CD4-positive, alpha-beta T cell treated with Interleukin-15 for 1 hour (primary cell): ENCODE data around the gene GID8.
A peak's percentile ranks its signal among the peaks of the same experiment; 100 is the strongest.

Experiments used
- DNase-seq: peaks from one replicate; pipeline ENCODE4 v3.0.0-alpha.2; 2020

The GID8 gene

GRCh38 chr20:62944746-62945145 is 6.8 kb downstream of the GID8 start:
- DNase-seq, result no peak

DNA sequence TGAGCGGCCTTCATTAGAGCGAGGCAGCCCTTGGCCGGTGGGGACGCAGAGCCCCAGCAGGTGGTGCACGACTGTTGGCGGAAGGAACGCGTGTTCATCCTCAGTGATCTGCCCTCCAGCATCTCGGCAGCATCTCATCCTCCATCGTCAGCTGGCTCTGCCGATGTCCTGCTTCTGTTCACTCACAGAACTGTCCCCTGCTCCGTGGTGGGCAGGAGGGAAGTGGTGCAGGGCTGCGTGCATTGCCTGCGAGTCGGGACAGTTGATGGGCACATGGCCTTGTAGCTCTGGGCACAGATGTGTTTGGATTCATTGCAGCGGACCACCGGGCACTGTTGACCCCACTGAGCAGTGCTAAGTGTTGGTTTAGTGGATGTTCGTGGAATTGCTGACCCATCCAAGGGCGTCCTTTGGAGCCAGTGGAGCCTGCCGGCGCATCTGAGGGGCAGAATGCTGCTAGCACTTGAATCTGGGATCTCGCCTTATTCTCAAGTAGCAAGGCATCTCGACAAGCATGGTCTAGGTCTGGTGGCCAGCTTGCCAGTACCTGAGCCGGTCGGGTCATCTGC is 7.9 kb downstream of the GID8 start:
- DNase-seq, result no peak

- DNase-seq, result no peak
Observed at GRCh38 chr20:62946918-62947317, 9.0 kb downstream of the GID8 start.

DNA sequence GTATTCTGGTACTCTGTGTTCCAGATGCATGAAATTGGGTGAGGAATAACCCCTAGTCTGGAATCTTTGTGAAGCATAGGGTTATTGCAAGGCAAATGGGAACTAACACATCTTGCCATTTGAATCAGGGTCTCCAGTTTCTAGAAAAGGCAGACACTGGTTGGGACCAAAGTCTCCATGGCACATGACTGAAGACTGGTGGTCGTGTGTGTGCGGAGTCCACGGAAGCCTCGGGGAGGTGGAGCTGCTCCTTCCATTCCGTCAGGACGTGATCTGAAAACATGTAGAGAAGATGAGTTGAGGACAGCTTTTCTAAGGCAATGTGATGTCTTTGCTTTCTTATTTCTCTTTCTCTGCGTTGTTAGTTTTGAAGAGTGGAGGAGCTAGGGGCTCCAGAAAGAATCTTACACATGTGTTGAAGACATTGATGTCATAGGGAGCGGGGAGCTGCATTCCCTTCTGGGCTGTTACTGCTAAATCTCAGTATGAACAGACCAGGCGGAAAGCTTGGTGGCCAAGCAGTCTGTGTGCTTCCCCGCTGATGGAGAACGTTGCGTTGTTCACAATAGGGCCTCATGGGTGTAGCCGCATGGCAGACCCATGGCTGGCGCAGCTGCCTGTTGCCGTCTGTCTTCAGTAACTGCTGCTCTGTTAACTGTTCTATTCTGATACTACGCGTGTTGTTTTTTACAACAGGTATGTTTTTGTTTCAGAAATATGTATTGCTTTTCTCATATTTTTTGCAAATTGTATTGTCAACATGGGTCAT is 9.8 kb downstream of the GID8 start:
- no peak for DNase-seq

- DNase-seq, result no peak
Observed at GRCh38 chr20:62949153-62949821, 11.3 kb downstream of the GID8 start.

GRCh38 chr20:62949962-62950361 is 12.0 kb downstream of the GID8 start:
- no peak for DNase-seq

- DNase-seq, result no peak
Observed at GRCh38 chr20:62950741-62951140, 12.8 kb downstream of the GID8 start.

- DNase-seq, result no peak
Observed at GRCh38 chr20:62951143-62951895, 13.4 kb downstream of the GID8 start.

DNA sequence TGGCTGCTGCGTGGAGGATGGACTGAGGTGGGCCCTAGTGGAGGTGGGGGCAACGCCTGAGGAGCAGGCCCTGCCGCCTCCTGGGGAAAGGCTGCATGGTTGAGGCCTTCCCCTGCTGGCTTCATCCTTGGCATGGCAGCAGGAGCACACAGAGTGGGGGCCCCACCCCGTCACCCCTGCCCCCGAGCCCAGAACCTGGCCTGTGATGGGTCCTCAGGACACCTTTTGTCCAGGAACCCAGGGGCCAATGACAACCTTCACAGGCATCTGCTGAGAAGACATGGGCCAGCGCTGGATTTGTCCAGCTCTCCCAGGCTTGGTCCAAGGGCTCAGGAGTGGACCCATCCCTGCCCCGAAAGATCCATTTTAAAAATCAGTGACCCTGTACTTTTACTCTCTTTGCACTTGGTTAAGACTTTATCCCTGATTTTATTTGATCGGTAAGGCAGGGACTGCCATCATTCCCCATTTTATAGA is 14.0 kb downstream of the GID8 start:
- DNase-seq, result no peak

- peak; percentile 78 for DNase-seq
Observed at GRCh38 chr20:62952373-62952967, 14.5 kb downstream of the GID8 start, which contains the start of gene SLC17A9. TSS of gene SLC17A9 (plus strand) at chr20:62952709. CDS start at chr20:62952831, 122 bp downstream.

DNA sequence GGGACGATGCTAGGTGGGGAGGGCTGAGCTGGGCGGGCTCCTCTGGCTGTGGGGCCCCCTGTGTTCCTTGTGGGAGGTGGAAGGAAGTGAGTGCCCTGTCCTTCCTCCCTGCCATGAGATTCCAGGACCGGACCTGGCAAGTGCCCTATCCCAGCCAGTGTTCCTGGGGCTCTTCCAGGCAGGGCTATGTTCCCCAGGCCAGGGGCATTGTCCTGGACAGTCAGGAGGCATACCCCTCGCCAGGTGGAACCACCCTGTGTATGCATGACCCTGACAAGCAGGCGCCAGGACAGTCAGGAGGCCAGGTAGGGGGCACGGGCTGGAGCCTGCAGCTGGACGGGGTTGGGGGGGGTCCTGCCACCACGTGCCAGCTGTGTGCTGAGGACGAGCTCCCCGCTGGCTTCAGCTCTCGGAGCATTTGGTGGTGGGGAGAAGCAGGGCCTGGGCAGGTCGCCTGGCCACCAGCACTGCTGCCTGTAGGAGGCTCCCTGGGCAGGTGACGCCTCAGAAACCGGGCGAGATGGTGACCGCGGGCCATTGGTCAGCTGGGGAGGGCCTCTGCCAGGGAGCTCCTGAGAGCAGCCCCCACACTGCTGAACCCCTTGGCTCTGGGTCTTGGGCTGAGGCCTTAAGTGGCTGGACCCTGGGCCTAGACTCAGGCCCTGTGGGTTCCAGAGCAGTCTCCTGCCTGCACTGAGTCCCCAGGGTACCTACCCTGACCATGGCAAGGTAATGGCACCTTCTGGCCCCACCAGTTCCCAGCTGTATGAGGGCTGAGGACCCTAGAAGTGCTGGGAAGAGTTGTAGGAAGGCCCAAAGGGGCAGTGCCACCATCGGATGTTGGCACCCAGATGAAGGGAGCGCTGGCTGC is 15.3 kb downstream of the GID8 start:
- no peak for DNase-seq

DNA sequence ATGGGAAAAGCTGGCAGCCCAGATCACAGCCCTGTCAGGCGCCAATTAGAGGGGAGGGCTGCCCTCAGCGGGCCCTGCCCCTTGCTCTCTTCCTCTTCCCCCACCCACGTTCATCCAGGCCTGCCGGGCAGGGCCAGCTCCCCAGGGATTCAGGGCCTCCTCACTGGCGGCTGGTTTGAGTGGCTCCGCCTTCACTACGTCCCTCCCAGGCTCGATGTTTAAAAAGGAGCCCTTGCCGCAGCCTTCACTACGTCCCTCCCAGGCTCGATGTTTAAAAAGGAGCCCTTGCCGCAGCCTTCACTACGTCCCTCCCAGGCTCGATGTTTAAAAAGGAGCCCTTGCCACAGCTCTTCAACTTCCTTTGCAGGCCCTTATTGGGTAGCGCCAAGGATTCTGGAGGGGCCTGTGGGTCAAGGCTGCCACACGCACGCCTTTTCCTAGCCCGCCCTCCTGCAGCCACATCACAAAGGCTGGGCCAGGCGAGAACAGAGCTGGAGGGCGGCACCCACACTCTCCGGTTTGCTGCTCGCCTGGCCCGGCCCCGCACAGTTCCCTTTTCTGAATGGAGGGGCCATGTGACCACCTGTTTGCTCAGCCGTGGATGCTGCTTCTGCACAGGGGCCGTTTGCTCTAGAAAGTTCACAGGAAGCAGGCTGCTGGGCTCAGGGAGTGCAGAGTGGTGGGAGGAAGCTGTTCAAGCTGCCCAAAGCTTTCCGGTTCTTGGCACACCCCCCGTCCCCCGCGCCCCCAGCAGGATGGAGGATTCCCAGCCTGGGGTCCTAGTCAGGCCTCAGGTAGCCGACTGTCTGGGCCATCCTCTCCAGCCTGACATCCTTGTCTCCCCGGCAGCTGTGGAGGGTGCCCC is 16.1 kb downstream of the GID8 start:
- peak; percentile 85 for DNase-seq

- no peak for DNase-seq
Observed at GRCh38 chr20:62955519-62956386, 17.8 kb downstream of the GID8 start.

DNA sequence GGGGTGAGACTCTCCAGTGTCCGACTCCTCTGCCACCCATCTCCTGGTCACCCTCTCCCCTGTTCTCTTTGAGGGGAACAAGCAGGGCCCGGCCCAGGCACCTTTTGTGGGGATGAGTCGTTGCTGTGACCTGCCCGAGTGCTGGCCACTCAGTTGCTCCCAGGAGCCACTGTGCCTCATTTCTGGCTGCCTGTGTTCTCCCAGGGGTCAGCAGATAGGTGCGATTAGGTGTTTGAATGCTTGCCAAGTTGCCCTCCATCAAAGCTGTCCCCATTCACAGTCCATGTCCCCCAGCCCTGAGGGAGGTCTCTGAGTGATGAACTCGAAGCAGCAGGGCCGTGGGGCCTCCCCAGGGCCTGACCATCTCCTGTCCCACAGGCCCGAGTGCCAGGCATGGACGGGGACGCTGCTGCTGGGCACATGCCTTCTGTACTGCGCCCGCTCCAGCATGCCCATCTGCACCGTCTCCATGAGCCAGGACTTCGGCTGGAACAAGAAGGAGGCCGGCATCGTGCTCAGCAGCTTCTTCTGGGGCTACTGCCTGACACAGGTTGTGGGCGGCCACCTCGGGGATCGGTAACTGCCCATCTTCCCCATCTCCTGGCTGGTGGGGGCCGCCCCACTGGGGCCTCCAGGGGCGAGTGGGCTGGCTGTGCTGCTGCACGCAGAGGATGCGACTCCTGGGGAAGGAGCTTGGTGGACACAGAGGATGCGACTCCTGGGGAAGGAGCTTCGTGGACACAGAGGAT is 18.6 kb downstream of the GID8 start:
- no peak for DNase-seq

GRCh38 chr20:62957136-62958117 is 19.5 kb downstream of the GID8 start:
- no peak for DNase-seq

GRCh38 chr20:62958388-62959100 is 20.6 kb downstream of the GID8 start:
- no peak for DNase-seq
